Ovary (tissue), 9 donors: ENCODE results near the gene TPD52L2. TPM values are rescaled to one million over a fixed set of nuclear protein-coding genes. Genes with fewer than 3 reads are reported as not detected.
"Not testable (repeated sequence)": the region's sequence is repeated elsewhere in the genome, so short reads cannot be mapped to it uniquely, and the experiment has no call there.

Source experiments
- DNase-seq, 5 donors: peaks; one replicate each; pipeline ENCODE4 v3.0.0-alpha.2; 2019 to 2020
- H3K27ac ChIP-seq, 2 donors: fragments of 200-600 bp; one replicate each; pipeline versions ENCODE4 v1.5.1 to v1.8.0; 2019 to 2022
- H3K27me3 ChIP-seq: fragments of 200-600 bp; one replicate; pipeline ENCODE4 v1.8.0; 2022
- H3K36me3 ChIP-seq: fragments of 200-600 bp; sonication (generic); one replicate; pipeline ENCODE4 v1.5.1; 2019
- H3K4me1 ChIP-seq: one replicate; pipeline ENCODE4 v1.8.1; 2013; ENCODE audit warnings: mild to moderate bottlenecking, moderate library complexity; ENCODE audit not compliant: insufficient read depth
- H3K4me3 ChIP-seq: fragments of 200-600 bp; sonication (generic); one replicate; pipeline ENCODE4 v1.5.1; 2017
- H3K9me3 ChIP-seq, 2 donors: fragments of 200-600 bp in 1 of 2; sonication (generic) in 1 of 2; one replicate each; pipeline versions ENCODE4 v1.5.1 to v1.8.1; 2013 to 2019; ENCODE audit warnings: mild to moderate bottlenecking in 1 of 2, moderate library complexity in 1 of 2
- CTCF ChIP-seq, 3 donors: fragments of 450-650 bp in 2 of 3; fragments of 200-600 bp in 1 of 3; IDR thresholded peaks; one replicate each; pipeline versions ENCODE4 v1.5.1 to v1.8.0; 2016 to 2022; ENCODE audit warnings: antibody characterized with exemption in 3 of 3, mild to moderate bottlenecking in 1 of 3
- EP300 ChIP-seq: sonication (generic); formaldehyde crosslinking; IDR thresholded peaks from one replicate; pipeline ENCODE4 v1.6.1; 2017; ENCODE audit warnings: antibody characterized with exemption
- POLR2A ChIP-seq: fragments of 450-650 bp; IDR thresholded peaks from one replicate; pipeline ENCODE4 v1.6.1; 2017; ENCODE audit warnings: antibody characterized with exemption, mild to moderate bottlenecking, moderate library complexity
- WGBS, 3 donors: extraction: QIAGEN DNeasy Blood & Tissue Kit in 1 of 3; methylation state at CpG; one replicate each; pipeline versions ENCODE4 v1.1.5 to v1.1.7; 2013 to 2017; 5-methylcytosine and 5-hydroxymethylcytosine counted together
- intact Hi-C, 4 donors: fragments of 100-400 bp; cut with DNase I; formaldehyde crosslinking; loops; one replicate each; pipeline versions ENCODE4 v1.11.0 to v1.15.1; 2022 to 2023
- polyA plus RNA-seq, 2 donors: library from polyadenylated mRNA; stranded (reverse); fragments of 200-250 nt in 1 of 2; fragments of 350-450 nt in 1 of 2; fragmentation: Illumina TruSeq in 1 of 2; extraction: RNeasy Lipid Tissue Mini Kit (QIAGEN cat#74804) in 1 of 2; gene quantifications; one replicate each; pipeline ENCODE4 v1.2.3, GENCODE V29; 2013 to 2014
- total RNA-seq, 7 donors: library from RNA; depleted of rRNA in 2 of 7; stranded (reverse); fragments of >200 nt in 2 of 7; fragmentation: NEBNext Ultra II Directional in 3 of 7; extraction: Animal tissue kit (Norgen Biotek cat#: 25700) in 3 of 7; gene quantifications; one replicate each; pipeline versions ENCODE4 v1.1.0 to v1.2.4, GENCODE V29; 2016 to 2023
- donor health status: DM: no; HTN: no; CAD: no; lungs with moderate emphysema.
- donor health status: DM: no; HTN: no; CAD: no.
- donor health status: Bipolar disorder and iron deficiency.
- donor health status: DM: yes; HTN: yes; CAD: no.
- donor health status: DM: no; HTN: no; CAD: no.
- donor health status: DM: yes; HTN: yes; CAD: no.

The TPD52L2 gene
- total and polyA plus RNA-seq, 9 donors: 51.5 to 78.9 (median 70.4) TPM

GRCh38 chr20:63868264-63868663 is 3.2 kb downstream of the TPD52L2 start:
- intact Hi-C loops: no loop called here
- no peak overlapping the region for H3K4me3 ChIP-seq
- 80 to 89% (median 88%) methylated on average over 5 of the region's 5 CpGs for WGBS, 3 donors
- H3K27me3 ChIP-seq: no peaks in the 10 kb centered on the region
- no peak for TF ChIP-seq CTCF (IDR thresholded peaks at IDR 0.05)
- no peak for TF ChIP-seq POLR2A
- TF ChIP-seq EP300: no peak
- H3K27ac ChIP-seq: no peak overlapping the region
- H3K36me3 ChIP-seq: no peaks in the 10 kb centered on the region
- DNase-seq: no peak
- no peaks in the 10 kb centered on the region for H3K9me3 ChIP-seq
- H3K4me1 ChIP-seq: peaks cover 7% of the 10 kb centered on the region

GRCh38 chr20:63873477-63873971 is 8.5 kb downstream of the TPD52L2 start:
- TF ChIP-seq EP300 (no peak), POLR2A (no peak), CTCF (IDR thresholded peaks at IDR 0.05) (no peak)
- H3K4me3 ChIP-seq: no peak overlapping the region
- no peaks in the 10 kb centered on the region for H3K9me3 ChIP-seq
- 81 to 85% (median 82%) methylated on average over 14 of the region's 14 CpGs for WGBS, 3 donors
- H3K27me3 ChIP-seq: no peaks in the 10 kb centered on the region
- intact Hi-C loops: loop anchor here in 1 of 4 donors (10.0 kb wide), 1 partner anchor 339 kb away; the partner anchor contains the start of gene PTK6
- DNase-seq: no peak
- H3K4me1 ChIP-seq: no peaks in the 10 kb centered on the region
- H3K36me3 ChIP-seq: no peaks in the 10 kb centered on the region
- no peak overlapping the region for H3K27ac ChIP-seq

GRCh38 chr20:63874241-63874640 is 9.2 kb downstream of the TPD52L2 start:
- not testable (repeated sequence) for H3K4me3 ChIP-seq, H3K36me3 ChIP-seq, H3K27me3 ChIP-seq, H3K27ac ChIP-seq, H3K4me1 ChIP-seq, DNase-seq, H3K9me3 ChIP-seq
- 87 to 92% (median 90%) methylated on average over 7 of the region's 7 CpGs for WGBS, 3 donors
- intact Hi-C loops: loop anchor here in 1 of 4 donors (10.0 kb wide), 1 partner anchor 339 kb away; the partner anchor contains the start of gene PTK6

- 88 to 90% (median 89%) methylated on average over 19 of the region's 19 CpGs for WGBS, 3 donors
These were observed 11.5 kb downstream of the TPD52L2 start for GRCh38 chr20:63876489-63877036.

More at GRCh38 chr20:63876489-63877036, 11.5 kb downstream of the TPD52L2 start:
- H3K4me1 ChIP-seq: no peaks in the 10 kb centered on the region
- no peaks in the 10 kb centered on the region for H3K27me3 ChIP-seq
- TF ChIP-seq CTCF (IDR thresholded peaks at IDR 0.05): no peak
- TF ChIP-seq POLR2A: no peak
- TF ChIP-seq EP300: no peak
- intact Hi-C loops: loop anchor here in 1 of 4 donors (10.0 kb wide), 1 partner anchor 342 kb away; the partner anchor contains the start of gene PTK6
- no peak for DNase-seq
- no peaks in the 10 kb centered on the region for H3K36me3 ChIP-seq
- H3K9me3 ChIP-seq: no peaks in the 10 kb centered on the region
- H3K27ac ChIP-seq: no peak overlapping the region
- H3K4me3 ChIP-seq: no peak overlapping the region
